Measurements from ENCODE around the gene KCNH2. TPM values are rescaled to one million over a fixed set of nuclear protein-coding genes. Genes with fewer than 3 reads are reported as not detected.

The KCNH2 gene
- total and polyA plus RNA-seq, 9 donors = 2.0 to 26.3 (median 6.7) TPM

- H3K4me3 ChIP-seq = no peak overlapping the region
- H3K27me3 ChIP-seq = no peaks in the 10 kb centered on the region
- H3K36me3 ChIP-seq = no peaks in the 10 kb centered on the region
- H3K9me3 ChIP-seq = no peaks in the 10 kb centered on the region
- H3K27ac ChIP-seq = no peak overlapping the region
- TF ChIP-seq EP300 (IDR thresholded peaks at IDR 0.05) = no peak
- TF ChIP-seq POLR2A (IDR thresholded peaks at IDR 0.05) = no peak
- no peak for TF ChIP-seq CTCF (IDR thresholded peaks at IDR 0.05)
- peaks cover 16% of the 10 kb centered on the region for H3K4me1 ChIP-seq (ENCODE audit: insufficient read depth)
- 65 to 71% (median 68%) methylated on average over 16 of the region's 16 CpGs for WGBS, 3 donors
- intact Hi-C loops (cut with DNase I) = loop anchor here in 1 of 4 donors (5.0 kb wide), 2 partner anchors 53 to 148 kb away; no protein-coding TSS in a partner anchor
- no peak for DNase-seq
These were observed 13.5 kb downstream of the KCNH2 start for GRCh38 chr7:150964593-150965111.

GRCh38 chr7:150963707-150964559 lies 14.2 kb downstream of the KCNH2 start:
- Histone ChIP-seq H3K4me1 (ENCODE audit: insufficient read depth) (peaks cover 13% of the 10 kb centered on the region), H3K27ac (no peak overlapping the region), H3K27me3 (no peaks in the 10 kb centered on the region), H3K36me3 (no peaks in the 10 kb centered on the region), H3K9me3 (no peaks in the 10 kb centered on the region), H3K4me3 (no peak overlapping the region)
- intact Hi-C loops (cut with DNase I) = loop anchor here in 1 of 4 donors (5.0 kb wide), 2 partner anchors 53 to 148 kb away; no protein-coding TSS in a partner anchor
- no peak for TF ChIP-seq POLR2A (IDR thresholded peaks at IDR 0.05)
- no peak for TF ChIP-seq EP300 (IDR thresholded peaks at IDR 0.05)
- TF ChIP-seq CTCF (IDR thresholded peaks at IDR 0.05) = no peak
- peak in 1 of 5 donors; percentile 19 for DNase-seq
- WGBS, 3 donors = 84 to 89% (median 88%) methylated on average over 18 of the region's 18 CpGs

GRCh38 chr7:150962553-150963399 lies 15.3 kb downstream of the KCNH2 start:
- DNase-seq = peak; percentile 57 to 79 (median 70)

More at GRCh38 chr7:150962553-150963399, 15.3 kb downstream of the KCNH2 start:
- TF ChIP-seq POLR2A (IDR thresholded peaks at IDR 0.05) (no peak), EP300 (IDR thresholded peaks at IDR 0.05) (no peak), CTCF (IDR thresholded peaks at IDR 0.05) (peak; percentile 81 to 89 (median 83))
- Histone ChIP-seq H3K27me3 (no peaks in the 10 kb centered on the region), H3K4me1 (ENCODE audit: insufficient read depth) (peaks cover 13% of the 10 kb centered on the region), H3K27ac (peak overlapping the region in 1 of 2 donors; percentile 16), H3K9me3 (no peaks in the 10 kb centered on the region), H3K36me3 (no peaks in the 10 kb centered on the region), H3K4me3 (no peak overlapping the region)
- 24 to 34% (median 28%) methylated on average over 19 to 23 of the region's 23 CpGs for WGBS, 3 donors
- intact Hi-C loops (cut with DNase I) = loop anchor here in 1 of 4 donors (5.0 kb wide), 2 partner anchors 55 to 150 kb away; no protein-coding TSS in a partner anchor
